K562 (cell line): Measurements from ENCODE around the gene A1BG. TPM values are rescaled to one million over a fixed set of nuclear protein-coding genes. Genes with fewer than 3 reads are reported as not detected.

ENCODE experiments used
- ATAC-seq: fragments of 200-7000 bp; cut with Tn5 transposase; 3 replicates; pipeline ENCODE4 v1.9.1; 2020; ENCODE audit warnings: moderate library complexity
- BruUV-seq: library from RNA; stranded (reverse); fragments of 400-500 nt; replicated peaks from 2 replicates; lab custom pipeline; 2021; lab: Mats Ljungman, UMichigan
- CTCF ChIA-PET: fragments of 300-600 bp; formaldehyde crosslinking; extraction: SDS; loops from one replicate; lab custom pipeline; 2021; ENCODE audit warnings: low intra/inter-chr PET ratio; lab: Yijun Ruan, JAX
- POLR2A ChIA-PET: fragments of 300-600, 350-650 bp; sonication (Branson Sonifier 250); formaldehyde crosslinking; extraction: SDS; loops from one replicate; lab custom pipeline; 2021; ENCODE audit warnings: antibody characterized with exemption, inconsistent platforms; lab: Yijun Ruan, JAX
- DNase-seq, 4 experiments: peaks; one replicate each; pipeline versions ENCODE4 v3.0.0 to v3.0.0-alpha.2; 2011 to 2018; ENCODE audit warnings: low spot score in 3 of 4, mixed read lengths in 3 of 4; ENCODE audit errors: extremely low read depth in 1 of 4
- FAIRE-seq: peaks from 2 replicates; lab custom pipeline; 2011; peaks lifted over from hg19 to GRCh38; lab: Jason Lieb, UNC
- H2AFZ ChIP-seq: 2 replicates; pipeline ENCODE4 v1.6.0; 2011; ENCODE audit warnings: low read depth, low read length, control low read depth, inconsistent platforms
- H3K27ac ChIP-seq: fragments of 200-600 bp; 3 replicates; pipeline ENCODE4 v1.8.0; 2011; ENCODE audit warnings: low read depth, mild to moderate bottlenecking, control low read depth, inconsistent platforms, low read length, moderate library complexity, mixed read lengths; ENCODE audit errors: extremely low read depth
- H3K27me3 ChIP-seq, 2 experiments: fragments of 300-600 bp in 1 of 2; 2 replicates in 1 of 2; 3 replicates in 1 of 2; pipeline versions ENCODE4 v1.6.0 to v1.8.0; 2011; ENCODE audit warnings: inconsistent platforms in 2 of 2, low read length in 2 of 2, mild to moderate bottlenecking in 1 of 2, mixed read lengths in 1 of 2, moderate library complexity in 1 of 2; ENCODE audit not compliant: control insufficient read depth in 2 of 2, insufficient read depth in 2 of 2
- H3K36me3 ChIP-seq: fragments of 300-600 bp; 3 replicates; pipeline ENCODE4 v1.8.0; 2011; ENCODE audit warnings: mild to moderate bottlenecking, low read length, inconsistent platforms; ENCODE audit not compliant: control insufficient read depth, insufficient read depth
- H3K4me1 ChIP-seq, 2 experiments: fragments of 200-600 bp in 1 of 2; replicated peaks in 1 of 2; 2 replicates in 1 of 2; 3 replicates in 1 of 2; pipeline versions ENCODE4 v1.5.1 to v1.8.0; 2011; ENCODE audit warnings: inconsistent platforms in 2 of 2, low read length in 2 of 2, mild to moderate bottlenecking in 1 of 2, mixed read lengths in 1 of 2, moderate library complexity in 1 of 2; ENCODE audit not compliant: control insufficient read depth in 2 of 2, insufficient read depth in 2 of 2
- H3K4me2 ChIP-seq: 2 replicates; pipeline ENCODE4 v1.6.1; 2011; ENCODE audit warnings: low read length, control low read depth, inconsistent platforms, mixed read lengths; ENCODE audit not compliant: insufficient read depth
- H3K4me3 ChIP-seq: fragments of 200-600 bp; sonication (generic), shearing (Covaris generic); 2 replicates; pipeline ENCODE4 v1.5.1; 2016; ENCODE audit warnings: control low read depth, inconsistent platforms
- H3K79me2 ChIP-seq: fragments of 200-600 bp; 3 replicates; pipeline ENCODE4 v1.8.0; 2011; ENCODE audit warnings: low read length, inconsistent platforms; ENCODE audit not compliant: control insufficient read depth, insufficient read depth
- H3K9ac ChIP-seq, 2 experiments: 2 replicates each; pipeline versions ENCODE4 v1.6.0 to v1.6.1; 2011; ENCODE audit warnings: low read depth in 2 of 2, low read length in 2 of 2, control low read depth in 1 of 2, inconsistent platforms in 1 of 2, mild to moderate bottlenecking in 1 of 2, mixed read lengths in 1 of 2; ENCODE audit not compliant: insufficient read depth in 1 of 2
- H3K9me1 ChIP-seq: one replicate; pipeline ENCODE4 v1.6.0; 2011; ENCODE audit warnings: inconsistent platforms, mild to moderate bottlenecking, low read length, moderate library complexity; ENCODE audit not compliant: control insufficient read depth, insufficient read depth
- H3K9me3 ChIP-seq: replicated peaks from 2 replicates; pipeline ENCODE4 v1.5.1; 2011; ENCODE audit warnings: low read depth, low read length, inconsistent platforms; ENCODE audit not compliant: control insufficient read depth, insufficient read depth
- H4K20me1 ChIP-seq: replicated peaks from 2 replicates; pipeline ENCODE4 v1.6.1; 2011; ENCODE audit warnings: low read length, inconsistent platforms, mixed read lengths; ENCODE audit not compliant: control insufficient read depth, insufficient read depth
- AFF1 ChIP-seq, 2 experiments: fragments of 450-650 bp; IDR thresholded peaks; 2 replicates each; pipeline ENCODE4 v1.6.1; 2018; ENCODE audit warnings: mild to moderate bottlenecking in 2 of 2, low read depth in 1 of 2; ENCODE audit not compliant: partially characterized antibody in 2 of 2
- ERF ChIP-seq: fragments of 450-650 bp; formaldehyde crosslinking; IDR thresholded peaks from 2 replicates; pipeline ENCODE4 v1.4.0; 2020; ENCODE audit warnings: mild to moderate bottlenecking, mixed read lengths
- HDAC1 ChIP-seq, 2 experiments: fragments of 450-650 bp; IDR thresholded peaks; 2 replicates each; pipeline ENCODE4 v1.6.1; 2016 to 2017; ENCODE audit warnings: inconsistent platforms in 1 of 2, mild to moderate bottlenecking in 1 of 2, moderate library complexity in 1 of 2
- HDAC3 ChIP-seq: fragments of 450-650 bp; IDR thresholded peaks from 2 replicates; pipeline ENCODE4 v1.6.1; 2018; ENCODE audit warnings: borderline replicate concordance, mild to moderate bottlenecking, moderate library complexity; ENCODE audit not compliant: partially characterized antibody
- HDGF ChIP-seq: fragments of 450-650 bp; IDR thresholded peaks from 2 replicates; pipeline ENCODE4 v1.6.1; 2016
- MTA1 ChIP-seq: fragments of 450-650 bp; IDR thresholded peaks from 2 replicates; pipeline ENCODE4 v1.6.1; 2017; ENCODE audit warnings: borderline replicate concordance
- POLR3G ChIP-seq: IDR thresholded peaks from 2 replicates; pipeline ENCODE4 v1.6.1; 2011; ENCODE audit not compliant: insufficient read length, insufficient replicate concordance; ENCODE audit errors: extremely low read depth
- ZKSCAN8 ChIP-seq: fragments of 200-800 bp; sonication (Bioruptor generic); IDR thresholded peaks from 2 replicates; pipeline ENCODE4 v1.6.1; 2016; ENCODE audit warnings: missing genetic modification characterization, missing compliant biosample characterization
- ZNF436 ChIP-seq: fragments of 250-450, 450-650 bp; sonication (Bioruptor Pico); formaldehyde crosslinking; IDR thresholded peaks from 2 replicates; pipeline ENCODE4 v1.7.0; 2020; ENCODE audit warnings: mild to moderate bottlenecking
- ZNF512 ChIP-seq: IDR thresholded peaks from 2 replicates; pipeline ENCODE4 v1.6.1; 2016; ENCODE audit warnings: missing genetic modification characterization, missing compliant biosample characterization
- ZNF695 ChIP-seq: fragments of 450-650 bp; formaldehyde crosslinking; IDR thresholded peaks from 2 replicates; pipeline ENCODE4 v1.4.0; 2020; ENCODE audit warnings: mild to moderate bottlenecking, moderate library complexity
- WGBS: fragments of 100-300 bp; shearing (Covaris generic); methylation state at CpG from one replicate; pipeline ENCODE4 v1.1.6; 2016; ENCODE audit warnings: low coverage, mixed read lengths; ENCODE audit not compliant: insufficient coverage; ENCODE audit errors: missing lambda C conversion rate; 5-methylcytosine and 5-hydroxymethylcytosine counted together
- in situ Hi-C: fragments of 300-500 bp; cut with MboI; formaldehyde crosslinking; loops from 4 replicates; pipeline ENCODE4 v1.15.0; 2018; ENCODE audit warnings: inconsistent platforms, mixed read lengths
- intact Hi-C: fragments of 100-400 bp; cut with micrococcal nuclease; formaldehyde crosslinking; loops from 2 replicates; pipeline ENCODE4 v1.14.2; 2022
- polyA plus RNA-seq, 8 experiments: library from polyadenylated mRNA; depleted of rRNA in 4 of 8; stranded (reverse) in 5 of 8; unstranded in 3 of 8; fragments of >200 nt; fragmentation: Nextera tagmentation in 2 of 8; fragmentation: Illumina TruSeq in 1 of 8; extraction: Ambion mirVana in 2 of 8; extraction: Trizol in 1 of 8; gene quantifications; 2 replicates each; pipeline versions ENCODE4 v1.2.1 to v1.2.3, GENCODE V29; 2011 to 2014; ENCODE audit warnings: inconsistent platforms in 1 of 8, missing spikeins in 1 of 8
- total RNA-seq, 7 experiments: library from RNA; depleted of rRNA in 6 of 7; stranded (reverse); fragments of >200 nt in 6 of 7; fragmentation: Illumina TruSeq in 2 of 7; extraction: Trizol in 2 of 7; gene quantifications; 2 replicates each; pipeline versions ENCODE4 v1.2.1 to v1.2.3, GENCODE V29; 2011 to 2021; ENCODE audit warnings: low replicate concordance in 1 of 7
- TF ChIP-seq, protein P1 (sequence below): sonication (generic); formaldehyde crosslinking; IDR thresholded peaks from 2 replicates; pipeline ENCODE4 v1.8.0; 2022; ENCODE audit warnings: missing genetic modification reagents, mild to moderate bottlenecking, borderline replicate concordance
- TF ChIP-seq, protein P2 (sequence below): sonication (generic); formaldehyde crosslinking; IDR thresholded peaks from 2 replicates; pipeline ENCODE4 v1.8.1; 2023; ENCODE audit warnings: mild to moderate bottlenecking, missing genetic modification reagents

The A1BG gene
- total and polyA plus RNA-seq, 9 of the 15 experiments (the other 6 are each of a cell fraction or from before 2014, with no cell fraction given), result 0.10 to 19.8 (median 2.6) TPM

DNA sequence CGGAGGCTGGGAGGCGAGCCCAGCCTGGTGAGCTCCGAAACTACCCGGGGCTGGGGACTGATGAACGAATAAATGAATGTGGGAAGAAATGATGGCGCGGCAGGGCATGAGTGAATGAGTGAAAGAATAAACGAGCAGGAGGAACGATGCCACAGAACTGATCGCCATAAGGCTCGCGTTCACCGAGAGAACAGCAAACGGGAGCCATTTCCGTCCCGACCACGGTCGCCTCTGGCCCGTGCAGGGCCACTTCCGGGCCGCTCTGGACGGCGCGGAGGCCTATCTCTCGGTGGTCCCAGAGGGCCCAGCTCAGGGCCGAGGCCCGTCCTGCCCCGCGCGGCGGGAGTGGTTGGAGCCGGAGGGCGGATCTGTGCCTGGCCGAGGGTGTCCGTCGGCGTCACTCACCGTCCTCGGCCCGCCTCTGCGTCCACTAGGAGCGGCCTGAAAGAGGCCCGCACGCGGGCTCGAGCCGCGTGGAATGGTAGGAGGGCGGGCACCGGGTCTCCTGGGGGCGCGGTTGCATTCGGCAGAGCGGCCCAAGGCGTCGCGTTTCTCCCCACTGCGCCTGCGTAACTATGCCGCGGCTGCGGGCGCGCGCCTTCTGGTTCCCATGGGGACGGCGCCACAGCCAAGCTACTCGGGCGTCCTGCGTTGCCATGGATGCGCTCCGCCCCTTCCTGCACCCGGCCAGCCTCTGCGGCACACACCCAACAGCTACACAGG, 9.1 kb upstream of the A1BG start, which contains the start of gene ZNF497:
Gene ZNF497 (minus strand): TSS at position 480 of the 723 bp plus-strand sequence. CDS start 5,116 bp downstream, outside the sequence.
- under 1% methylated on average over 50 of the region's 74 CpGs for WGBS
- H3K9ac ChIP-seq, result peak within 1 kb of the TSS; percentile 97 to 99
- H3K4me3 ChIP-seq, result peak within 1 kb of the TSS; percentile 65
- no peaks in the 10 kb centered on the region for H3K9me1 ChIP-seq
- H3K79me2 ChIP-seq, result peaks cover 7% of the 10 kb centered on the region; the same call in 1 of the 3 replicates
- in situ Hi-C loops (no loop called here), intact Hi-C loops (loop anchor here (2.0 kb wide), 2 partner anchors 18 to 58 kb away; partner anchors contain the start of genes ERVK3-1 and ZNF837)
- no peaks in the 10 kb centered on the region for H4K20me1 ChIP-seq
- no peaks in the 10 kb centered on the region for H3K36me3 ChIP-seq
- ChIA-PET CTCF (no interaction called here), POLR2A (interaction anchor here (0.6 to 1.9 kb wide), 18 partner anchors 9 to 270 kb away, joined by 3 to 20 read pairs (median 4); partner anchors contain the start of genes RPS5, ZNF324, ZNF544 and ZSCAN22)
- no peaks in the 10 kb centered on the region for H3K9me3 ChIP-seq
- ATAC-seq (peak; percentile 98), DNase-seq (peak; percentile 98), FAIRE-seq (peak; percentile 98)
- H3K27ac ChIP-seq, result peak within 1 kb of the TSS; percentile 97
- peak within 1 kb of the TSS; percentile 92 for H2AFZ ChIP-seq
- peaks cover 7 to 38% of the 10 kb centered on the region in 2 experiments; a peak in 3 of 5 replicates for H3K4me1 ChIP-seq
- BruUV-seq, result TSS peak; percentile 86
- peak within 1 kb of the TSS; percentile 97 for H3K4me2 ChIP-seq
- no peaks in the 10 kb centered on the region for H3K27me3 ChIP-seq
- TF ChIP-seq HDGF (no peak), ZNF436 (no peak), MTA1 (0 out of 2 replicates have a peak, but pooled peaks have one; percentile 29), POLR3G (no peak), ERF (0 out of 2 replicates have a peak, but pooled peaks have one; percentile 6), ZNF695 (CRISPR knock-in tag) (no peak), AFF1 (IDR thresholded peaks at IDR 0.05; ENCODE audit: low read depth in 1 of 2, partially characterized antibody in 2 of 2) (peak; percentile 44 to 67), ZKSCAN8 (no peak), HDAC1 (IDR thresholded peaks at IDR 0.05) (peak; percentile 6 to 98; a peak in 2 of 4 replicates), HDAC3 (peak; percentile 94), ZNF512 (tag) (no peak)
- TF ChIP-seq, protein P1, sequence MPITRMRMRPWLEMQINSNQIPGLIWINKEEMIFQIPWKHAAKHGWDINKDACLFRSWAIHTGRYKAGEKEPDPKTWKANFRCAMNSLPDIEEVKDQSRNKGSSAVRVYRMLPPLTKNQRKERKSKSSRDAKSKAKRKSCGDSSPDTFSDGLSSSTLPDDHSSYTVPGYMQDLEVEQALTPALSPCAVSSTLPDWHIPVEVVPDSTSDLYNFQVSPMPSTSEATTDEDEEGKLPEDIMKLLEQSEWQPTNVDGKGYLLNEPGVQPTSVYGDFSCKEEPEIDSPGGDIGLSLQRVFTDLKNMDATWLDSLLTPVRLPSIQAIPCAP (CRISPR knock-in tag), result no peak
- TF ChIP-seq, protein P2, sequence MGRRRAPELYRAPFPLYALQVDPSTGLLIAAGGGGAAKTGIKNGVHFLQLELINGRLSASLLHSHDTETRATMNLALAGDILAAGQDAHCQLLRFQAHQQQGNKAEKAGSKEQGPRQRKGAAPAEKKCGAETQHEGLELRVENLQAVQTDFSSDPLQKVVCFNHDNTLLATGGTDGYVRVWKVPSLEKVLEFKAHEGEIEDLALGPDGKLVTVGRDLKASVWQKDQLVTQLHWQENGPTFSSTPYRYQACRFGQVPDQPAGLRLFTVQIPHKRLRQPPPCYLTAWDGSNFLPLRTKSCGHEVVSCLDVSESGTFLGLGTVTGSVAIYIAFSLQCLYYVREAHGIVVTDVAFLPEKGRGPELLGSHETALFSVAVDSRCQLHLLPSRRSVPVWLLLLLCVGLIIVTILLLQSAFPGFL, result no peak
